Esophagus muscularis mucosa (tissue), 3 donors: ENCODE measurements around the gene ZNF121.

Source experiments
- CTCF ChIP-seq, 3 experiments: fragments of 200-600 bp in 2 of 3; fragments of 450-650 bp in 1 of 3; sonication (generic) in 2 of 3; IDR thresholded peaks; one replicate each; pipeline ENCODE4 v1.5.1; 2017 to 2019; ENCODE audit warnings: antibody characterized with exemption in 3 of 3, mild to moderate bottlenecking in 2 of 3, moderate library complexity in 1 of 3
- POLR2A ChIP-seq: fragments of 450-650 bp; IDR thresholded peaks from one replicate; pipeline ENCODE4 v1.6.1; 2017; ENCODE audit warnings: antibody characterized with exemption, moderate library complexity, mild to moderate bottlenecking, low read depth

GRCh38 chr19:9622531-9622930 lies 38.2 kb upstream of the ZNF121 start:
- TF ChIP-seq CTCF (IDR thresholded peaks at IDR 0.05): no peak
- TF ChIP-seq POLR2A: no peak
